Testis (tissue), 3 donors: ENCODE results near the gene MAGI2. TPM values are rescaled to one million over a fixed set of nuclear protein-coding genes. Genes with fewer than 3 reads are reported as not detected.
A peak's percentile ranks its signal among the peaks of the same experiment; 100 is the strongest.
"Not testable (repeated sequence)": the region's sequence is repeated elsewhere in the genome, so short reads cannot be mapped to it uniquely, and the experiment has no call there.

Experiments
- DNase-seq: peaks from one replicate; pipeline ENCODE4 v3.0.0-alpha.2; 2019
- H3K27ac ChIP-seq, 2 donors: fragments of 200-600 bp; sonication (generic); one replicate each; pipeline ENCODE4 v1.5.1; 2019
- H3K27me3 ChIP-seq: fragments of 200-600 bp; sonication (generic); one replicate; pipeline ENCODE4 v1.5.1; 2019
- H3K36me3 ChIP-seq: fragments of 200-600 bp; sonication (generic); one replicate; pipeline ENCODE4 v1.5.1; 2017; ENCODE audit warnings: low read depth; ENCODE audit errors: missing control alignments
- H3K4me1 ChIP-seq: fragments of 200-600 bp; sonication (generic); one replicate; pipeline ENCODE4 v1.5.1; 2019
- H3K4me3 ChIP-seq, 2 donors: fragments of 200-600 bp; sonication (generic); one replicate each; pipeline ENCODE4 v1.5.1; 2017 to 2019
- H3K9me3 ChIP-seq: fragments of 200-600 bp; sonication (generic); one replicate; pipeline ENCODE4 v1.5.1; 2017
- CTCF ChIP-seq, 3 experiments: fragments of 450-650 bp in 2 of 3; fragments of 200-600 bp in 1 of 3; sonication (generic) in 1 of 3; IDR thresholded peaks; one replicate each; pipeline ENCODE4 v1.5.1; 2016 to 2019; ENCODE audit warnings: antibody characterized with exemption in 3 of 3, mild to moderate bottlenecking in 2 of 3, moderate library complexity in 1 of 3
- POLR2A ChIP-seq: fragments of 450-650 bp; IDR thresholded peaks from one replicate; pipeline ENCODE4 v1.6.1; 2017; ENCODE audit warnings: antibody characterized with exemption, mild to moderate bottlenecking, moderate library complexity
- WGBS, 2 donors: methylation state at CpG; one replicate each; pipeline ENCODE4 v1.1.5; 2018; 5-methylcytosine and 5-hydroxymethylcytosine counted together
- intact Hi-C: fragments of 100-400 bp; cut with DNase I; formaldehyde crosslinking; loops from one replicate; pipeline ENCODE4 v1.15.1; 2023; ENCODE audit warnings: low total_unique reads
- polyA plus RNA-seq: library from polyadenylated mRNA; stranded (reverse); fragments of 350-450 nt; fragmentation: Illumina TruSeq; extraction: RNeasy Lipid Tissue Mini Kit (QIAGEN cat#74804); gene quantifications from one replicate; pipeline ENCODE4 v1.2.3, GENCODE V29; 2014; ENCODE audit warnings: low read depth, low replicate concordance; ENCODE audit not compliant: insufficient read depth
- total RNA-seq, 2 donors: library from RNA; depleted of rRNA; stranded (reverse); fragments of >200 nt; gene quantifications; one replicate each; pipeline ENCODE4 v1.2.3, GENCODE V29; 2016

MAGI2 gene
- total and polyA plus RNA-seq, 3 donors from 2014 or later: 11.2 to 13.1 (median 12.4) TPM

GRCh38 chr7:78970440-78970916 lies 483.0 kb downstream of the MAGI2 start:
- Histone ChIP-seq H3K4me3 (no peak overlapping the region), H3K27ac (no peak overlapping the region), H3K9me3 (no peaks in the 10 kb centered on the region), H3K4me1 (no peaks in the 10 kb centered on the region), H3K36me3 (no peaks in the 10 kb centered on the region), H3K27me3 (no peaks in the 10 kb centered on the region)
- DNase-seq: no peak
- intact Hi-C loops: no loop called here
- TF ChIP-seq POLR2A (no peak), CTCF (IDR thresholded peaks at IDR 0.05) (no peak)

GRCh38 chr7:78968951-78969350 lies 484.5 kb downstream of the MAGI2 start:
- intact Hi-C loops: no loop called here
- Histone ChIP-seq H3K4me3 (peak overlapping the region in 1 of 2 donors; percentile 42), H3K9me3 (no peaks in the 10 kb centered on the region), H3K27me3 (no peaks in the 10 kb centered on the region), H3K27ac (no peak overlapping the region), H3K4me1 (no peaks in the 10 kb centered on the region), H3K36me3 (no peaks in the 10 kb centered on the region)
- no peak for DNase-seq
- 62 to 70% methylated on average over 11 of the region's 11 CpGs for WGBS, 2 donors
- TF ChIP-seq CTCF (IDR thresholded peaks at IDR 0.05): no peak
- no peak for TF ChIP-seq POLR2A

- H3K9me3 ChIP-seq, H3K4me1 ChIP-seq, DNase-seq, H3K36me3 ChIP-seq, H3K4me3 ChIP-seq, H3K27ac ChIP-seq, H3K27me3 ChIP-seq, intact Hi-C loops: not testable (repeated sequence)
- 92 to 100% methylated on average over 2 of the region's 2 CpGs for WGBS, 2 donors
Measured at GRCh38 chr7:78967561-78967960, 485.9 kb downstream of the MAGI2 start.

- TF ChIP-seq POLR2A (no peak), CTCF (IDR thresholded peaks at IDR 0.05) (no peak)
- H3K4me3 ChIP-seq: no peak overlapping the region
Measured at GRCh38 chr7:78967046-78967445, 486.4 kb downstream of the MAGI2 start.

GRCh38 chr7:78959477-78959876 lies 494.0 kb downstream of the MAGI2 start:
- TF ChIP-seq POLR2A (no peak), CTCF (IDR thresholded peaks at IDR 0.05) (no peak)
- DNase-seq: no peak
- no peaks in the 10 kb centered on the region for H3K27me3 ChIP-seq
- no peaks in the 10 kb centered on the region for H3K4me1 ChIP-seq
- no peak overlapping the region for H3K4me3 ChIP-seq
- no peak overlapping the region for H3K27ac ChIP-seq
- intact Hi-C loops: no loop called here
- no peaks in the 10 kb centered on the region for H3K36me3 ChIP-seq
- 93 to 95% methylated on average over 5 of the region's 5 CpGs for WGBS, 2 donors
- H3K9me3 ChIP-seq: no peaks in the 10 kb centered on the region

More at GRCh38 chr7:78967046-78967445, 486.4 kb downstream of the MAGI2 start:
- Histone ChIP-seq H3K4me1 (no peaks in the 10 kb centered on the region), H3K36me3 (no peaks in the 10 kb centered on the region), H3K27me3 (no peaks in the 10 kb centered on the region), H3K27ac (no peak overlapping the region), H3K9me3 (no peaks in the 10 kb centered on the region)
- intact Hi-C loops: no loop called here
- DNase-seq: no peak
- 91 to 96% methylated on average over 2 of the region's 2 CpGs for WGBS, 2 donors
